GM19372 (cell line): ENCODE data around the gene PBX1.

ENCODE experiments used
- ATAC-seq: cut with Tn5 transposase; IDR thresholded peaks from one replicate; pipeline ENCODE4 v1.9.1; 2021; ENCODE audit warnings: mild to moderate bottlenecking, low read depth, moderate library complexity; ENCODE audit not compliant: unreplicated experiment

The PBX1 gene

GRCh38 chr1:164712131-164713036 is 153.4 kb downstream of the PBX1 start:
- no peak for ATAC-seq

- no peak for ATAC-seq
These were observed 154.6 kb downstream of the PBX1 start for GRCh38 chr1:164713456-164714207.

GRCh38 chr1:164716992-164717703 is 158.2 kb downstream of the PBX1 start:
- no peak for ATAC-seq

GRCh38 chr1:164718821-164719220 is 159.8 kb downstream of the PBX1 start:
- no peak for ATAC-seq

- ATAC-seq: no peak
These were observed 160.9 kb downstream of the PBX1 start for GRCh38 chr1:164719676-164720439.

- ATAC-seq: no peak
These were observed 161.7 kb downstream of the PBX1 start for GRCh38 chr1:164720440-164721227.

- no peak for ATAC-seq
These were observed 162.2 kb downstream of the PBX1 start for GRCh38 chr1:164721228-164721496.

- no peak for ATAC-seq
These were observed 164.4 kb downstream of the PBX1 start for GRCh38 chr1:164723296-164723798.

GRCh38 chr1:164725401-164725800 is 166.4 kb downstream of the PBX1 start:
- no peak for ATAC-seq

- ATAC-seq: no peak
These were observed 167.3 kb downstream of the PBX1 start for GRCh38 chr1:164726235-164726634.

- ATAC-seq: no peak
These were observed 169.7 kb downstream of the PBX1 start for GRCh38 chr1:164728719-164729118.

- no peak for ATAC-seq
These were observed 172.3 kb downstream of the PBX1 start for GRCh38 chr1:164731161-164731876.

GRCh38 chr1:164733070-164733469 is 174.1 kb downstream of the PBX1 start:
- ATAC-seq: no peak

GRCh38 chr1:164733734-164734133 is 174.8 kb downstream of the PBX1 start:
- no peak for ATAC-seq

- no peak for ATAC-seq
These were observed 176.5 kb downstream of the PBX1 start for GRCh38 chr1:164735315-164736052.

- ATAC-seq: no peak
These were observed 177.2 kb downstream of the PBX1 start for GRCh38 chr1:164736137-164736536.

GRCh38 chr1:164739189-164739588 is 180.2 kb downstream of the PBX1 start:
- no peak for ATAC-seq

GRCh38 chr1:164740000-164740526 is 181.1 kb downstream of the PBX1 start:
- ATAC-seq: no peak
